ENCODE data around the gene CHD5.

The CHD5 gene

GRCh38 chr1:6126028-6126427 lies 54.1 kb downstream of the CHD5 start:
- in situ Hi-C loops (cut with MboI; ENCODE audit: low sequenced_read_pairs, unreplicated experiment) = no loop called here
- no peak for DNase-seq (ENCODE audit: low spot score)
- no peak for TF ChIP-seq CTCF (IDR thresholded peaks at IDR 0.05; ENCODE audit: borderline replicate concordance, control extremely low read depth, extremely low read depth, insufficient read depth, missing control alignments)

- no peak for DNase-seq (ENCODE audit: low spot score)
- TF ChIP-seq CTCF (IDR thresholded peaks at IDR 0.05; ENCODE audit: borderline replicate concordance, control extremely low read depth, extremely low read depth, insufficient read depth, missing control alignments) = no peak
- in situ Hi-C loops (cut with MboI; ENCODE audit: low sequenced_read_pairs, unreplicated experiment) = no loop called here
Measured at GRCh38 chr1:6125366-6125765, 54.8 kb downstream of the CHD5 start.

GRCh38 chr1:6124746-6125365 lies 55.3 kb downstream of the CHD5 start:
- in situ Hi-C loops (cut with MboI; ENCODE audit: low sequenced_read_pairs, unreplicated experiment) = no loop called here
- DNase-seq (ENCODE audit: low spot score) = no peak
- no peak for TF ChIP-seq CTCF (IDR thresholded peaks at IDR 0.05; ENCODE audit: borderline replicate concordance, control extremely low read depth, extremely low read depth, insufficient read depth, missing control alignments)

GRCh38 chr1:6124341-6124740 lies 55.8 kb downstream of the CHD5 start:
- no peak for DNase-seq (ENCODE audit: low spot score)
- no peak for TF ChIP-seq CTCF (IDR thresholded peaks at IDR 0.05; ENCODE audit: borderline replicate concordance, control extremely low read depth, extremely low read depth, insufficient read depth, missing control alignments)
- in situ Hi-C loops (cut with MboI; ENCODE audit: low sequenced_read_pairs, unreplicated experiment) = no loop called here

GRCh38 chr1:6123816-6124215 lies 56.3 kb downstream of the CHD5 start:
- no peak for TF ChIP-seq CTCF (IDR thresholded peaks at IDR 0.05; ENCODE audit: borderline replicate concordance, control extremely low read depth, extremely low read depth, insufficient read depth, missing control alignments)
- in situ Hi-C loops (cut with MboI; ENCODE audit: low sequenced_read_pairs, unreplicated experiment) = no loop called here
- DNase-seq (ENCODE audit: low spot score) = no peak

GRCh38 chr1:6123083-6123482 lies 57.0 kb downstream of the CHD5 start:
- no peak for TF ChIP-seq CTCF (IDR thresholded peaks at IDR 0.05; ENCODE audit: borderline replicate concordance, control extremely low read depth, extremely low read depth, insufficient read depth, missing control alignments)
- in situ Hi-C loops (cut with MboI; ENCODE audit: low sequenced_read_pairs, unreplicated experiment) = no loop called here
- no peak for DNase-seq (ENCODE audit: low spot score)
